HCT116 (cell line): Measurements from ENCODE around the gene C6orf132.

ENCODE experiments used
- CBX3 ChIP-seq: IDR thresholded peaks from 2 replicates; pipeline ENCODE4 v1.6.1; 2012; ENCODE audit warnings: low read depth
- ELF1 ChIP-seq: IDR thresholded peaks from 2 replicates; pipeline ENCODE4 v1.6.1; 2012; ENCODE audit warnings: low read depth, borderline replicate concordance
- EZH2 ChIP-seq: fragments of 200-600 bp; sonication (generic); IDR thresholded peaks from 2 replicates; pipeline ENCODE4 v1.6.1; 2017; ENCODE audit warnings: antibody characterized with exemption, mixed run types
- POLR2A ChIP-seq: IDR thresholded peaks from 2 replicates; pipeline ENCODE4 v1.7.0; 2011; ENCODE audit warnings: borderline replicate concordance; ENCODE audit not compliant: insufficient read depth, insufficient read length; ENCODE audit errors: extremely low read depth
- RAD21 ChIP-seq: IDR thresholded peaks from 2 replicates; pipeline ENCODE4 v1.6.1; 2012; ENCODE audit warnings: low read depth, mild to moderate bottlenecking
- SIN3A ChIP-seq: IDR thresholded peaks from 2 replicates; pipeline ENCODE4 v1.6.1; 2012; ENCODE audit warnings: low read depth
- SP1 ChIP-seq: IDR thresholded peaks from 2 replicates; pipeline ENCODE4 v1.6.1; 2012; ENCODE audit warnings: low read depth
- SRF ChIP-seq: IDR thresholded peaks from 2 replicates; pipeline ENCODE4 v1.6.1; 2012; ENCODE audit warnings: low read depth
- YY1 ChIP-seq: IDR thresholded peaks from 2 replicates; pipeline ENCODE4 v1.6.1; 2011; ENCODE audit warnings: low read length, low read depth, moderate library complexity, mild to moderate bottlenecking; ENCODE audit not compliant: insufficient replicate concordance; ENCODE audit errors: extremely low read depth
- ZNF274 ChIP-seq: fragments of 200-500 bp; sonication (Bioruptor generic); IDR thresholded peaks from 2 replicates; pipeline ENCODE4 v1.6.1; 2014; ENCODE audit warnings: mild to moderate bottlenecking, low read depth, low read length, inconsistent platforms
- TF ChIP-seq, protein P1 (sequence below), 3 experiments: fragments of 200-600 bp in 1 of 3; sonication (generic) in 1 of 3; IDR thresholded peaks in 2 of 3; conservative IDR thresholded peaks in 1 of 3; 2 replicates each; pipeline ENCODE4 v1.5.1; 2012 to 2017; ENCODE audit warnings: low read depth in 2 of 3, low read length in 2 of 3, antibody characterized with exemption in 1 of 3, borderline replicate concordance in 1 of 3, control low read depth in 1 of 3, mild to moderate bottlenecking in 1 of 3, mixed read lengths in 1 of 3, mixed run types in 1 of 3, moderate library complexity in 1 of 3; ENCODE audit not compliant: insufficient read depth in 1 of 3
- TF ChIP-seq, protein P2 (sequence below): IDR thresholded peaks from 2 replicates; pipeline ENCODE4 v1.6.1; 2012; ENCODE audit warnings: low read depth
- TF ChIP-seq, protein P3 (sequence below): IDR thresholded peaks from 2 replicates; pipeline ENCODE4 v1.6.1; 2012

DNA sequence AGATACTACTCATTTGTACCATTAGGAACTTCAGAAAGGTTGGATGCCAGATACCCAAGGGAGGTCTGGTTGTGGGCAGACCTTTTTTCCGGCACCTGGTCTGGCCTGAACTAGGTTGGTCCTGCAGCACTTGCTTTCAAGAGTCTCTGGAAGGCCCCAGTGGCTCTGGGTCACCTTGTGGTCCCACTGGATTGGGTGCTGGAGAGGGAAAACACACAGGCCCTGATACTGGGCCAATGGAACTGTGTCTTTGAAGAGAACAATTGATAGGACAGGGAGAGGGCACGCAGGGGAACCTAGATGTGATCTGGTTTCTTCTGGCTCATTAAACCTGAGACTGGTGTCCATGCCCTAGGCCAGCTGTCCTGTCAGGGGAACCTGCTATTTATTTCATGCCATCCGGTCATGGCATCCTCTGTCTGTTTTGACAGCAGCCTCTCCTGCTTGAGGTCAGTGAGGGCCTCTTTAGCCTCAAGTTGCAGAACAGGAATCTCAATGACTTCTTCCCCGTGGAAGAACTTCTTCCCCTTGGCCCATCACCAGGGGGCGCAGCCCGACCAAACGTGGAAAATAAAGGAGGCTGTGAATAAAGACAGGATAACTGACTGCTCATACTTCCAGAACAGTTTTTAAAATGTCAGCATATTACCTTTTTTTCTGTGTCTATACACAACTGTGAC lies 67.1 kb downstream of the C6orf132 start:
- TF ChIP-seq SIN3A, result no peak
- TF ChIP-seq, protein P1, sequence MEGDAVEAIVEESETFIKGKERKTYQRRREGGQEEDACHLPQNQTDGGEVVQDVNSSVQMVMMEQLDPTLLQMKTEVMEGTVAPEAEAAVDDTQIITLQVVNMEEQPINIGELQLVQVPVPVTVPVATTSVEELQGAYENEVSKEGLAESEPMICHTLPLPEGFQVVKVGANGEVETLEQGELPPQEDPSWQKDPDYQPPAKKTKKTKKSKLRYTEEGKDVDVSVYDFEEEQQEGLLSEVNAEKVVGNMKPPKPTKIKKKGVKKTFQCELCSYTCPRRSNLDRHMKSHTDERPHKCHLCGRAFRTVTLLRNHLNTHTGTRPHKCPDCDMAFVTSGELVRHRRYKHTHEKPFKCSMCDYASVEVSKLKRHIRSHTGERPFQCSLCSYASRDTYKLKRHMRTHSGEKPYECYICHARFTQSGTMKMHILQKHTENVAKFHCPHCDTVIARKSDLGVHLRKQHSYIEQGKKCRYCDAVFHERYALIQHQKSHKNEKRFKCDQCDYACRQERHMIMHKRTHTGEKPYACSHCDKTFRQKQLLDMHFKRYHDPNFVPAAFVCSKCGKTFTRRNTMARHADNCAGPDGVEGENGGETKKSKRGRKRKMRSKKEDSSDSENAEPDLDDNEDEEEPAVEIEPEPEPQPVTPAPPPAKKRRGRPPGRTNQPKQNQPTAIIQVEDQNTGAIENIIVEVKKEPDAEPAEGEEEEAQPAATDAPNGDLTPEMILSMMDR (IDR thresholded peaks at IDR 0.05 in 2 of 3, conservative IDR thresholded peaks at IDR 0.05 in 1 of 3; ENCODE audit: borderline replicate concordance in 1 of 3, insufficient read depth in 1 of 3, low read depth in 2 of 3, low read length in 2 of 3), result peak; percentile 89 to 97 (median 91)
- TF ChIP-seq, protein P2, sequence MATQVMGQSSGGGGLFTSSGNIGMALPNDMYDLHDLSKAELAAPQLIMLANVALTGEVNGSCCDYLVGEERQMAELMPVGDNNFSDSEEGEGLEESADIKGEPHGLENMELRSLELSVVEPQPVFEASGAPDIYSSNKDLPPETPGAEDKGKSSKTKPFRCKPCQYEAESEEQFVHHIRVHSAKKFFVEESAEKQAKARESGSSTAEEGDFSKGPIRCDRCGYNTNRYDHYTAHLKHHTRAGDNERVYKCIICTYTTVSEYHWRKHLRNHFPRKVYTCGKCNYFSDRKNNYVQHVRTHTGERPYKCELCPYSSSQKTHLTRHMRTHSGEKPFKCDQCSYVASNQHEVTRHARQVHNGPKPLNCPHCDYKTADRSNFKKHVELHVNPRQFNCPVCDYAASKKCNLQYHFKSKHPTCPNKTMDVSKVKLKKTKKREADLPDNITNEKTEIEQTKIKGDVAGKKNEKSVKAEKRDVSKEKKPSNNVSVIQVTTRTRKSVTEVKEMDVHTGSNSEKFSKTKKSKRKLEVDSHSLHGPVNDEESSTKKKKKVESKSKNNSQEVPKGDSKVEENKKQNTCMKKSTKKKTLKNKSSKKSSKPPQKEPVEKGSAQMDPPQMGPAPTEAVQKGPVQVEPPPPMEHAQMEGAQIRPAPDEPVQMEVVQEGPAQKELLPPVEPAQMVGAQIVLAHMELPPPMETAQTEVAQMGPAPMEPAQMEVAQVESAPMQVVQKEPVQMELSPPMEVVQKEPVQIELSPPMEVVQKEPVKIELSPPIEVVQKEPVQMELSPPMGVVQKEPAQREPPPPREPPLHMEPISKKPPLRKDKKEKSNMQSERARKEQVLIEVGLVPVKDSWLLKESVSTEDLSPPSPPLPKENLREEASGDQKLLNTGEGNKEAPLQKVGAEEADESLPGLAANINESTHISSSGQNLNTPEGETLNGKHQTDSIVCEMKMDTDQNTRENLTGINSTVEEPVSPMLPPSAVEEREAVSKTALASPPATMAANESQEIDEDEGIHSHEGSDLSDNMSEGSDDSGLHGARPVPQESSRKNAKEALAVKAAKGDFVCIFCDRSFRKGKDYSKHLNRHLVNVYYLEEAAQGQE, result no peak
- no peak for TF ChIP-seq POLR2A
- TF ChIP-seq ELF1, result no peak
- no peak for TF ChIP-seq SRF
- TF ChIP-seq EZH2, result no peak
- TF ChIP-seq RAD21, result peak; percentile 97
- TF ChIP-seq CBX3, result no peak
- TF ChIP-seq SP1, result no peak
- TF ChIP-seq, protein P3, sequence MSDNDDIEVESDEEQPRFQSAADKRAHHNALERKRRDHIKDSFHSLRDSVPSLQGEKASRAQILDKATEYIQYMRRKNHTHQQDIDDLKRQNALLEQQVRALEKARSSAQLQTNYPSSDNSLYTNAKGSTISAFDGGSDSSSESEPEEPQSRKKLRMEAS, result no peak
- peak; percentile 10 for TF ChIP-seq YY1
- TF ChIP-seq ZNF274, result no peak
